GM19467 (cell line): ENCODE measurements around the gene PRLR.
"Not testable (repeated sequence)": the region's sequence is repeated elsewhere in the genome, so short reads cannot be mapped to it uniquely, and the experiment has no call there.

Experiments
- ATAC-seq: cut with Tn5 transposase; IDR thresholded peaks from one replicate; pipeline ENCODE4 v1.9.1; 2021; ENCODE audit warnings: mild to moderate bottlenecking, moderate library complexity; ENCODE audit not compliant: unreplicated experiment

PRLR gene

GRCh38 chr5:35230038-35230611, at the start of gene PRLR:
TSS of gene PRLR (minus strand) at chr5:35230487. CDS start at chr5:35089620, 140,867 bp downstream.
- ATAC-seq, result peak; percentile 20

DNA sequence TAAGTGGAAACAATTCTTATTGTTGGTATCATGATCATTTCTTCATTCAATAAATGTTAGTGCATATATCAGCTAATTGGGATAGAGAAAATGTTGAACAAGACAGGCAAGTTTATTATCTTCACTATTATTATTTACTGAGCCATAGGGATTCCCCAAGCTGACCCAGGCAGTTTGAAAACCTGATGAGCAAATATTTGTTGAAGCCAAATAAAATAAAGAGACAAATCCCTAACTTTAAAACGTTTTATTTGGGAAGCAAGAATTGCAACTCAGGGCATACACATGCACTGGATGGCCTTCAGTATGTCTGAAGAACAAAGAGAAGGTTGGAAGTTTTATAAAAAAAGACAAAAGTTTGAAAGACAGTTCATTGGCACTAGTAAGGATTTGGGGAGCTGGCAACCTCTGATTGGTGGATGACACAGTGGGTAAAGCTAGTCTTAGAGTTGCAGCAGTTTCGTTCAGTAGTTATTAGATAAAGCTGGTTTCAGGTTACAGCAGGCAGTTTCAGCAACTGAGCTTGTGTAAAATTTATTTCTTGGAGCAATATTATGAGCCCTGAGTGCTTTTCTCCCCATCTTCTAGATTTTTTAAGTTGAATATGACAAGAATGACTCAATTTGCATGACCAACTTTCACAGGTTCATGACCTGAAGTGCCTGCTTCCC, 44.7 kb upstream of the PRLR start:
- no peak for ATAC-seq

DNA sequence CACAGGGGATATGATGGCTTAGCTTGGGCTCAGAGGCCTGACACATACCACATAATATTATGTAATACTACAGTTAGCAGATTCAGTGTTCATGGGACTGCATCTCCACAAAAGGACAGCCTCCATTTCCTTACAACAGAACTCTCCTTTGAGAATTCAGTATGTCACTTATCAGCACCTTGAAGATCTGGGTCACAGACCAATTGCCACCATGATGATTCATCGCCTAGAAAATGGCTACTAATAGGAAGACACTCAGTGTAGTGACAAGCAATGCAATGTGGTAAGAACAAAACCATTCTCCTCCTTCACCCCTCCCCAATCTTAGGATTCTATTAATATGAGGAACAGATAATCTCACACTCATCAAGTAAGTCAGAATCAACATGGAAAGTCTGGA, 38.7 kb upstream of the PRLR start:
- no peak for ATAC-seq

- ATAC-seq, result no peak
These were observed 36.0 kb upstream of the PRLR start for GRCh38 chr5:35266276-35266675.

- ATAC-seq, result no peak
These were observed 34.2 kb upstream of the PRLR start for GRCh38 chr5:35264509-35264908.

DNA sequence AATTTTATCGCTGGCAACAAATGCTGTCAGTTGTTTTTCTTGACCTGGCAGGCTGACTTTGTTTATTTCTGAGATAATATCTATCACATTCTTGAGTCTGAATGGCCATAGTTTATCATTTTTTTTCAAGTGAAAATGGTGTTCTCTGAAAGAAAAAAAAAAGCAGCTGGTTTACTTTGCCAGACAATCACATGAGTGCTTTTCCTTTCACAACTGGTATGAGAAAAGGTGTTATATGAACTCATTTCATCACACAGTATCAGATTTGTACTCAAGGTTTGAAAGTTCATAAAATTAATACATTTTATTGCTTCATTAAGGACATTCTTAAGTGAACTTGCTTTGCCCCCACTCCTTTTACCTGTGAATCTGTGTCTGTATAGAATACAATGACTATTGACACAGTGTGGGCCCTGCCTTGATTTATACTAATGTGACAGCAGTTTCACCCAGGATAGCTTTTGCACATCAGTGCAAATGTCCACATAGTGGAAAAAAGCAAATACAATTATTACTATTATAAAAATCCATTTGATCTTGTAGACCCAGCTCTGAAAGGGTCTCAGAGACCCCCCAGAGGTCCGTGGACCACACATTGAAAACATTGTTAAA, 33.1 kb upstream of the PRLR start:
- ATAC-seq, result no peak

DNA sequence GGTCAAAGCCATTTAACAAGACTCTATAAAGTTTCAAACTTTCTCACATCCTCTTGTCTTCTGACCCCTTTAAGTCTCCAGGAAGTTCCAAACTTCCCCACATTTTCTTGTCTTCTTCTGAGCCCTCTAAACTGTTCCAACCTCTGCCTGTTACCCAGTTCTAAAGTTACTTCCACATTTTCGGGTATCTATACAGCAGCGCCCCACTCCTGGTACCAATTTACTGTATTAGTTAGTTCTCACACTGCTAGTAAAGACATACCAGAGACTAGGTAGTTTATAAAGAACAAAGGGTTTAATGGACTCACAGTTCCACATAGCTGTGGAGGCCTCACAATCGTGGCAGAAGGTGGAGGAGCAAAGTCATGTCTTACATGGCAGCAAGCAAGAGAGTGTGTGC, 23.3 kb upstream of the PRLR start:
- ATAC-seq, result no peak

- ATAC-seq, result no peak
These were observed 22.7 kb upstream of the PRLR start for GRCh38 chr5:35252963-35253362.

- ATAC-seq, result no peak
These were observed 18.8 kb upstream of the PRLR start for GRCh38 chr5:35248843-35249780.

DNA sequence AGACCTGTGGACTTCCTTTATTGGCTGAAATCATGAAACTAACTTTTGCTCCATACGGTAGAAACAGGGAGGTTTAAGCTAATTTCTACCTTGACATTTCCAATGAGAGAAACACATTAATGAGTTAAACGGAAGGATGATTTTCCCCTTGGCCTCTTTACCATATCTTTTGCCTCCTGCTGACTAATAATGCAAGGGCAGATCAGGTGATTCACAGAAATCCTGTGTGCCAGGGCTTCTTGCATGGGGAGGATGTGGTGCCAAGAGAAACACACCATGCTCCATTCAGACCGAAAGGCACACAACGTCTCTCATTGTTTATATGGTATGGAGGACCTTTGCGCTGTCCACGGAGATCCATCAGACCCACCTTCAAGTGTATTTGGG, 17.4 kb upstream of the PRLR start:
- no peak for ATAC-seq

- no peak for ATAC-seq
These were observed 16.8 kb upstream of the PRLR start for GRCh38 chr5:35246900-35247647.

GRCh38 chr5:35246411-35246810, 16.1 kb upstream of the PRLR start:
- no peak for ATAC-seq

DNA sequence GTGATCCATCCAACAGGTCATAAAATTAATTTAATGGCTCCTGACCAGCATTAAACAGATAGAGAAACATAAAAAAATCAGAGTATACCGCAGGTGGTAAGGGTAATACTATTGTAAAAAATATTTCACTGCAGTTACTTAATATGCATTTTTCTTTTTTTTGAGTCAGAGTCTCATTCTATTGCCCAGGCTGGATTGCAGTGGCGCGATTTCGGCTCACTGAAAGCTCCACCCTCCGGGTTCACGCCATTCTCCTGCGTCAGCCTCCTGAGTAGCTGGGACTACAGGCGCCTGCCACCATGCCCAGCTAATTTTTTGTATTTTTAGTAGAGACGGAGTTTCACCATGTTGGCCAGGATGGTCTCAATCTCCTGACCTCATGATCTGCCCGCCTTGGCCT, 15.1 kb upstream of the PRLR start:
- ATAC-seq, result not testable (repeated sequence)

- ATAC-seq, result no peak
These were observed 13.9 kb upstream of the PRLR start for GRCh38 chr5:35244171-35244570.

DNA sequence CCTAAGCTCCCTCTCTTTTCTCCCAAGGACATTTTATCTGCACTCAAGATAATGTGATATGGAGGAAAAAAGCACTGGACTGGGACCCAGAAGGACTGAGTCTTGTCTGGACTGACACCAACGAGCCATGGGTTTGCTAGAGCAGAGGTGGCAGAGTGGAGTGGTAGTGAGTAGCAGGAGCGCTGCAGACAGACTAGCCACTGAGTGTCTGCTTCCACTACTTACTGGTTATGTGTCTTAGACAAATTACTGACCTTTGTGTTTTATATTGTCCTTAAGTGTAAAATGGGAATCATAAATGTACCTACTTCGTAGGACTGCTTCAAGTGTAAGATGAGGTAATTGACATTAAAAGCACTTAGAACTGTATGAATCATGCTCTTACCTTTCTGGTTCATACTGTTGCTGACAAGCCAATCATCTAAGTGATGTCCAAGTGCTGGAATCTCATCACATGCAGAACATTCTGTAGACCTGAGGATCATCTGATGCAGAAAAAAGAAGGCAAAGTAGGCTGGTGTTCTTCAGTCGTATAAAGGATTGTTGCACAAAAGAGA, 12.5 kb upstream of the PRLR start:
- no peak for ATAC-seq

DNA sequence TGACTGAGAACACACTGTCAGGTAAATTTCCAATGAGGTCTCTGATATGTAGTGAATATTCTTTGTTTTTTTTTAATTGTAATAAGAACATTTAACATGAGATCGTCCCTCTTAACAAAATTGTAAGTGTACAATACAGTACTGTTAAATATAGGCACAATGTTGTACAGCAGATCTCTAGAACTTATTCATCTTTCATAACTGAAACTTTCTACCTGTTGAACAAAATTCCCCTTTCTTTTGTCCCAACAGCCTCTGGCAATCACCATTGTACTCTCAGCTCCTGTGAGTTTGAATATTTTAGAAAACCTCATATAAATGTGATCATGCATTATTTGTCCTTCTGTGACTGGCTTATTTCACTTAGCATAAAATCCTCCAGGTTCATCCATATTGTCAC, 10.6 kb upstream of the PRLR start:
- ATAC-seq, result no peak

- no peak for ATAC-seq
These were observed 9.8 kb upstream of the PRLR start for GRCh38 chr5:35239911-35240610.

- ATAC-seq, result no peak
These were observed 9.2 kb upstream of the PRLR start for GRCh38 chr5:35239476-35239875.

DNA sequence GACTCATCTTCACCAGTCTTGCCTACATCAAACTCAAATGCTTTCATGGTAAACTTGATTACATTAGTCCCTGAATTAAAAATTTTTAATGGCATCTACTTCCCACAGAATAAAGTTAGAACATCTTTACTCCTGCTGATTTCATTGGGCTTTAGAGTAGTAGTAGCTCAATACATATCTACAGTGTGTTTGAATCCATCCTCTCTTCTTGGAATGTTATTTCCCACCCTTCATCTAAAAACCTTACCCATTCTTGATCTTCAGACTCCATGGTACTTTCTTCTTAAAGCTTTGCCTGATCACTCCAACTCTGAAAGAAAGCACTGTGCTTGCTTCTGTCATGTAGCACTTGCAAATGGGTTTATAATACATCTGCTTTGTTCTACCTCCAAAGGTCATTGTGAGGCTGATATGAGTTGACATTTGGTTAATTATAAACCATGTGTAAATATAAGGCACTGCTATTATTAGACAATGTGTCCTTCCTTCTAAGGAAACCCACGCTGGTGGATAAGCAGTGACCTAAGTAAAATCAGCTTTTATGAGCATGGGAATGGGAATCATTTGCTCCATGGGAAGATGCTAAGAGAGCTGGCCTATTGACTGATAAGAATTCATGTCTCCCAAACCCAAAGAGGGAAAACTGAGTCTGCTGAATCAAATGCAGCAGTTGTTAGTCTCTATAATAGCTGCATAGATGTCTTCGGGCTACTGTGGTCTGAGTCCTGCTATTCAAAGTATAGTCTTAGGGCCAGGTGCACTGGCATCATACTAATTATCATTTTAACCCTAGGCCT, 7.5 kb upstream of the PRLR start:
- peak; percentile 83 for ATAC-seq
